Spleen (tissue), 11 donors: ENCODE data around the gene LIN7A. TPM values are rescaled to one million over a fixed set of nuclear protein-coding genes. Genes with fewer than 3 reads are reported as not detected.

Source experiments
- DNase-seq: peaks from one replicate; pipeline ENCODE4 v3.0.0-alpha.2; 2020
- H3K27ac ChIP-seq, 8 donors: fragments of 200-600 bp; sonication (generic) in 7 of 8; 1 replicate in 4 of 8; 2 replicates in 4 of 8; pipeline versions ENCODE4 v1.5.0 to v1.8.0; 2016 to 2021; ENCODE audit warnings: inconsistent platforms in 4 of 8, mild to moderate bottlenecking in 4 of 8, moderate library complexity in 1 of 8
- H3K27me3 ChIP-seq, 7 donors: fragments of 200-600 bp; sonication (generic) in 6 of 7; replicated peaks in 1 of 7; 1 replicate in 4 of 7; 2 replicates in 3 of 7; pipeline versions ENCODE4 v1.5.0 to v1.8.0; 2016 to 2021; ENCODE audit warnings: inconsistent platforms in 3 of 7, mild to moderate bottlenecking in 1 of 7
- H3K36me3 ChIP-seq, 6 donors: fragments of 200-600 bp; sonication (generic) in 5 of 6; 1 replicate in 4 of 6; 2 replicates in 2 of 6; pipeline versions ENCODE4 v1.5.0 to v1.8.0; 2016 to 2021; ENCODE audit warnings: inconsistent platforms in 2 of 6
- H3K4me1 ChIP-seq, 6 donors: fragments of 200-600 bp; sonication (generic) in 5 of 6; 1 replicate in 3 of 6; 2 replicates in 3 of 6; pipeline versions ENCODE4 v1.5.0 to v1.8.0; 2016 to 2021; ENCODE audit warnings: inconsistent platforms in 3 of 6
- H3K4me3 ChIP-seq, 8 donors: fragments of 200-600 bp; sonication (generic) in 7 of 8; 1 replicate in 4 of 8; 2 replicates in 4 of 8; pipeline versions ENCODE4 v1.5.0 to v1.8.0; 2016 to 2021; ENCODE audit warnings: inconsistent platforms in 4 of 8, mild to moderate bottlenecking in 4 of 8, moderate library complexity in 2 of 8
- H3K9me3 ChIP-seq, 8 donors: fragments of 200-600 bp; sonication (generic) in 7 of 8; 1 replicate in 4 of 8; 2 replicates in 4 of 8; pipeline versions ENCODE4 v1.5.0 to v1.8.0; 2016 to 2021; ENCODE audit warnings: inconsistent platforms in 4 of 8
- POLR2A ChIP-seq, 3 donors: fragments of 450-650 bp; IDR thresholded peaks; one replicate each; pipeline ENCODE4 v1.5.1; 2017; ENCODE audit warnings: antibody characterized with exemption in 3 of 3, mild to moderate bottlenecking in 1 of 3
- POLR2AphosphoS5 ChIP-seq, 3 donors: sonication (generic); formaldehyde crosslinking; IDR thresholded peaks; one replicate each; pipeline ENCODE4 v1.5.1; 2017; ENCODE audit warnings: antibody characterized with exemption in 3 of 3
- WGBS, 5 donors: extraction: QIAGEN DNeasy Blood & Tissue Kit in 3 of 5; methylation state at CpG; one replicate each; pipeline versions ENCODE4 v1.1.5 to v1.1.7; 2013 to 2018; 5-methylcytosine and 5-hydroxymethylcytosine counted together
- intact Hi-C: fragments of 100-400 bp; cut with DNase I; formaldehyde crosslinking; loops from one replicate; pipeline ENCODE4 v1.15.0; 2023; ENCODE audit warnings: low total_unique reads
- polyA plus RNA-seq, 3 donors: library from polyadenylated mRNA; stranded (reverse); fragments of 200-250 nt; gene quantifications; one replicate each; pipeline ENCODE4 v1.2.1, GENCODE V29; 2013
- total RNA-seq, 7 donors: library from RNA; depleted of rRNA in 3 of 7; stranded (reverse); fragments of >200 nt in 3 of 7; fragmentation: NEBNext Ultra II Directional in 4 of 7; extraction: Animal tissue kit (Norgen Biotek cat#: 25700) in 4 of 7; gene quantifications; one replicate each; pipeline versions ENCODE4 v1.1.0 to v1.2.1, GENCODE V29; 2016 to 2021
- TF ChIP-seq, protein P1 (sequence below), 11 experiments: fragments of 200-600 bp in 7 of 11; fragments of 450-650 bp in 4 of 11; sonication (generic) in 4 of 11; IDR thresholded peaks in 8 of 11; conservative IDR thresholded peaks in 3 of 11; 1 replicate in 7 of 11; 2 replicates in 4 of 11; pipeline versions ENCODE4 v1.4.0 to v1.8.0; 2016 to 2021; ENCODE audit warnings: antibody characterized with exemption in 11 of 11, inconsistent platforms in 4 of 11, mild to moderate bottlenecking in 1 of 11
- donor health status: healthy with polysubstance abuse.
- donor health status: DM: no; HTN: no; CAD: no; lungs with moderate emphysema.
- donor health status: DM: no; HTN: no; CAD: no.
- donor health status: Bipolar disorder and iron deficiency.
- donor health status: healthy.
- donor health status: DM: no; HTN: no; CAD: no.
- donor health status: DM: yes; HTN: yes; CAD: no.

The LIN7A gene
- total and polyA plus RNA-seq, 10 donors, result 1.7 to 31.6 (median 13.1) TPM

DNA sequence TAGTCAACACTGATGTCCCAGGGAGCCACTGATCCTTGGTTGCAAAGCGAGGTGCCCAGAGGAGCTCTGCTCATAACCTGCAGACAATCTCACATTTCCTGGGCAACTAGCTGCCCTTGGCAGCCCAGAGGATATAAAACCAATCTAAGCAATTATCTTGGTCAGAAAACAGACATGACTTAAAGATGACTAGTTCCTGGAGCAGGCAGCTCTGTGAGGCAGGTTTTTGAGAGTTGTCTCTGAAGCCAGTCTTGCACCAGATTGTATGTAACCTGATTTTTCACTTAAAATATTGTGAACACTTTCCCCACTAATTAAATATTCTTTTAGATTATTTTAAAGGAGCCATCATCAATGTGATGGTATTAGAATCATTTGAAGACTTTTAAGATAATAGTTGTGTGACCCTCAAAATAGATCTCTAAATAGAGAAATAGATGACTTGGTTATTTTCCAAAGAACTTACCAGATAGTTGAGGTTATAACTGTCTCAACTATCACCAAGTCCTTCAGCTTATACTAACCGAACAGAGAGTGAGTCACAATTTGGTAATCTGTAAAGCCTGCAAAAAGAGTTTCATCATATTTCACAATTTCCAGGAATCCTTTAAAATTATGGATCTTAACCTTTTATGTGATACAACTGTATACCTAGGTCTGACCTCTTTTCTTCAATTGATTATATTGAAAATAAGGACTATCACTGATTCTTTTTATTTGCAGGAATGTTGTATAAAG, 75.9 kb downstream of the LIN7A start:
- no peak overlapping the region for H3K4me3 ChIP-seq
- DNase-seq, result no peak
- WGBS, 5 donors, result 51 to 87% (median 66%) methylated on average over 2 of the region's 2 CpGs

DNA sequence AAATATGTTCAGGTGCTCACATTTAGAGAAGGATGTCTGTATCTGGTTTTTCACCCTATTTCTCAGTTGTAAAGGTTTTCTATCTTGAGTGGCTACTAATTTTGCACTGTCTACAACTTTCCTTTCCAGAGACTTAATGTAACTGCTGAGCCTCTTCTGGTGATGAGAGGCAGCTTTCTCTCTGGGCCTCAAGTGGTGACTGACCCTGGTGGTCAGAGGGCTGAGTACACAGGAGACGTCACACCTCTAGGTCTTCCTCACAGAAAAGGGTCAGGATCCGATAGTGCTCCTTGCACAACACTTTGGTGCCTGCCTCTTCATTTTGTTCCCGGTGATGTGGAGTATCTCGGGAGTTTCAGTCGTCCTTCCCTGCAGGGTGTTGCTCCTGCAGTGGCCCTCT, 76.8 kb downstream of the LIN7A start:
- no peak for TF ChIP-seq POLR2AphosphoS5 (IDR thresholded peaks at IDR 0.05)
- no peak for TF ChIP-seq POLR2A (IDR thresholded peaks at IDR 0.05)
- TF ChIP-seq, protein P1, sequence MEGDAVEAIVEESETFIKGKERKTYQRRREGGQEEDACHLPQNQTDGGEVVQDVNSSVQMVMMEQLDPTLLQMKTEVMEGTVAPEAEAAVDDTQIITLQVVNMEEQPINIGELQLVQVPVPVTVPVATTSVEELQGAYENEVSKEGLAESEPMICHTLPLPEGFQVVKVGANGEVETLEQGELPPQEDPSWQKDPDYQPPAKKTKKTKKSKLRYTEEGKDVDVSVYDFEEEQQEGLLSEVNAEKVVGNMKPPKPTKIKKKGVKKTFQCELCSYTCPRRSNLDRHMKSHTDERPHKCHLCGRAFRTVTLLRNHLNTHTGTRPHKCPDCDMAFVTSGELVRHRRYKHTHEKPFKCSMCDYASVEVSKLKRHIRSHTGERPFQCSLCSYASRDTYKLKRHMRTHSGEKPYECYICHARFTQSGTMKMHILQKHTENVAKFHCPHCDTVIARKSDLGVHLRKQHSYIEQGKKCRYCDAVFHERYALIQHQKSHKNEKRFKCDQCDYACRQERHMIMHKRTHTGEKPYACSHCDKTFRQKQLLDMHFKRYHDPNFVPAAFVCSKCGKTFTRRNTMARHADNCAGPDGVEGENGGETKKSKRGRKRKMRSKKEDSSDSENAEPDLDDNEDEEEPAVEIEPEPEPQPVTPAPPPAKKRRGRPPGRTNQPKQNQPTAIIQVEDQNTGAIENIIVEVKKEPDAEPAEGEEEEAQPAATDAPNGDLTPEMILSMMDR (IDR thresholded peaks at IDR 0.05 in 8 of 11, conservative IDR thresholded peaks at IDR 0.05 in 3 of 11), result no peak
- WGBS, 5 donors, result 41 to 88% (median 84%) methylated on average over 5 of the region's 5 CpGs
- Histone ChIP-seq H3K4me3 (no peak overlapping the region), H3K27me3 (no peaks in the 10 kb centered on the region), H3K9me3 (no peaks in the 10 kb centered on the region), H3K36me3 (no peaks in the 10 kb centered on the region), H3K4me1 (peaks cover 0 to 6% (median 0%) of the 10 kb centered on the region in 6 donors), H3K27ac (no peak overlapping the region)
- intact Hi-C loops, result no loop called here
- no peak for DNase-seq

More for the DNA sequence above, 75.9 kb downstream of the LIN7A start:
- H3K36me3 ChIP-seq, result no peaks in the 10 kb centered on the region
- no peak overlapping the region for H3K27ac ChIP-seq
- H3K9me3 ChIP-seq, result no peaks in the 10 kb centered on the region
- H3K4me1 ChIP-seq, result peaks cover 0 to 6% (median 0%) of the 10 kb centered on the region in 6 donors
- intact Hi-C loops, result no loop called here
- TF ChIP-seq POLR2A (IDR thresholded peaks at IDR 0.05), result no peak
- TF ChIP-seq, protein P1 (IDR thresholded peaks at IDR 0.05 in 8 of 11, conservative IDR thresholded peaks at IDR 0.05 in 3 of 11), result no peak
- TF ChIP-seq POLR2AphosphoS5 (IDR thresholded peaks at IDR 0.05), result no peak
- H3K27me3 ChIP-seq, result no peaks in the 10 kb centered on the region

DNA sequence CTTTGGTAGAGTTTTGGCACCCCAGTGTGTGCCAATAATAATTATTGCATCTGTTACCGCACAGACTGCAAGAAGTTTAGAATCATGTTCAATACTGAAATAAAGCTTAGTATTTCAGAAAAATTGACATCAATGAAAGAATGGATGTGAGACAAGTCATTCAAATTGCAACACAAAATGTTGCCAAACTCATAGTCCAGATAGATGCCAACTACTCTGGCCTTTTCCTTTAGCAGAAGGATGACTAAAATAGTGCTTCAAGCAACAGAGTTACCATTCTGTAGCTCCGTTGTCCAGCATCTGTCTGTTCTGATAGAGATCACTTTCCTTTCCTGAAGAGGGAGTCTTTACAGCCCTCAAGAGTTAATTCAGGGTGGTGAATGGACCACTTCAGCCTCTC, 77.5 kb downstream of the LIN7A start:
- Histone ChIP-seq H3K27me3 (no peaks in the 10 kb centered on the region), H3K9me3 (no peaks in the 10 kb centered on the region), H3K4me3 (no peak overlapping the region), H3K4me1 (peaks cover 0 to 6% (median 0%) of the 10 kb centered on the region in 6 donors), H3K27ac (no peak overlapping the region), H3K36me3 (no peaks in the 10 kb centered on the region)
- intact Hi-C loops, result no loop called here
- DNase-seq, result no peak
- 63 to 77% (median 71%) methylated on average over 2 of the region's 2 CpGs for WGBS, 5 donors
- no peak for TF ChIP-seq POLR2AphosphoS5 (IDR thresholded peaks at IDR 0.05)
- no peak for TF ChIP-seq POLR2A (IDR thresholded peaks at IDR 0.05)
- TF ChIP-seq, protein P1 (IDR thresholded peaks at IDR 0.05 in 8 of 11, conservative IDR thresholded peaks at IDR 0.05 in 3 of 11), result no peak

DNA sequence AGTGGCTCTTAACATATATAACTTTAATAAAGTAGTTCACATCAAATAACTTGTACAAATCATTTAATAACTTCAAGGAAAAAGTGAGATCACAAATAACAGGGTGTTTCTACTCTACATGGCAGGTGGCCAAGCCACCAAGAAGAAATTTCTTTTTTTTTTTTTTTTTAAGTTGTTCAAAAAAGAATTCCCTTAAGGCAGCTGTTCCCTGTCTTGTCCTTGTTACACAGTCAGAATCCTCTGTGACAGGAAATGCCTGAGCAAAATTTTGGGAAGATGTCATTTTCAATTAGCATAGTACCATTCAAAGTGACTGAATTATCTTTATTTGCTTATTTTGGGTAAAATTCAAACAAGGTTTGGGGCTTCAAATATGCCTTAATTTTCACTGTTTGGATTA, 79.4 kb downstream of the LIN7A start:
- TF ChIP-seq, protein P1 (IDR thresholded peaks at IDR 0.05 in 8 of 11, conservative IDR thresholded peaks at IDR 0.05 in 3 of 11), result no peak
- TF ChIP-seq POLR2A (IDR thresholded peaks at IDR 0.05) (no peak), POLR2AphosphoS5 (IDR thresholded peaks at IDR 0.05) (no peak)
- H3K36me3 ChIP-seq, result no peaks in the 10 kb centered on the region
- no peak overlapping the region for H3K4me3 ChIP-seq
- intact Hi-C loops, result no loop called here
- H3K27ac ChIP-seq, result peak overlapping the region in 1 of 8 donors; percentile 35
- H3K27me3 ChIP-seq, result no peaks in the 10 kb centered on the region
- peaks cover 0 to 6% (median 0%) of the 10 kb centered on the region in 6 donors for H3K4me1 ChIP-seq
- DNase-seq, result no peak
- no peaks in the 10 kb centered on the region for H3K9me3 ChIP-seq
